Brain microvascular endothelial cell (primary cell): ENCODE results near the gene DOCK2.

Source experiments
- DNase-seq: peaks from one replicate; pipeline ENCODE4 v3.0.0-alpha.2; 2020
- H3K27ac ChIP-seq: fragments of 250-450 bp; sonication (Bioruptor Pico); 2 replicates; pipeline ENCODE4 v1.5.1; 2020; ENCODE audit warnings: mild to moderate bottlenecking, moderate library complexity
- H3K27me3 ChIP-seq: fragments of 250-450 bp; sonication (Bioruptor Pico); replicated peaks from 2 replicates; pipeline ENCODE4 v1.5.1; 2020; ENCODE audit warnings: mild to moderate bottlenecking
- H3K36me3 ChIP-seq: fragments of 250-450 bp; sonication (Bioruptor Pico); replicated peaks from 2 replicates; pipeline ENCODE4 v1.5.1; 2020; ENCODE audit warnings: mild to moderate bottlenecking
- H3K4me3 ChIP-seq: 2 replicates; pipeline ENCODE4 v1.5.1; 2011; ENCODE audit warnings: low read depth, mild to moderate bottlenecking, control low read depth, low read length, moderate library complexity
- in situ Hi-C: cut with HindIII; loops from 2 replicates; pipeline ENCODE4 v1.10.0; 2017; ENCODE audit warnings: low sequenced_read_pairs, low pct_ligation_motif_present
- TF ChIP-seq, protein P1 (sequence below): IDR thresholded peaks from 2 replicates; pipeline ENCODE4 v1.5.1; 2011; ENCODE audit warnings: low read depth, mild to moderate bottlenecking, moderate library complexity, low read length, control low read depth, inconsistent platforms; ENCODE audit errors: missing control alignments

The DOCK2 gene

GRCh38 chr5:170121321-170121720 lies 484.2 kb downstream of the DOCK2 start:
- in situ Hi-C loops: no loop called here
- TF ChIP-seq, protein P1, sequence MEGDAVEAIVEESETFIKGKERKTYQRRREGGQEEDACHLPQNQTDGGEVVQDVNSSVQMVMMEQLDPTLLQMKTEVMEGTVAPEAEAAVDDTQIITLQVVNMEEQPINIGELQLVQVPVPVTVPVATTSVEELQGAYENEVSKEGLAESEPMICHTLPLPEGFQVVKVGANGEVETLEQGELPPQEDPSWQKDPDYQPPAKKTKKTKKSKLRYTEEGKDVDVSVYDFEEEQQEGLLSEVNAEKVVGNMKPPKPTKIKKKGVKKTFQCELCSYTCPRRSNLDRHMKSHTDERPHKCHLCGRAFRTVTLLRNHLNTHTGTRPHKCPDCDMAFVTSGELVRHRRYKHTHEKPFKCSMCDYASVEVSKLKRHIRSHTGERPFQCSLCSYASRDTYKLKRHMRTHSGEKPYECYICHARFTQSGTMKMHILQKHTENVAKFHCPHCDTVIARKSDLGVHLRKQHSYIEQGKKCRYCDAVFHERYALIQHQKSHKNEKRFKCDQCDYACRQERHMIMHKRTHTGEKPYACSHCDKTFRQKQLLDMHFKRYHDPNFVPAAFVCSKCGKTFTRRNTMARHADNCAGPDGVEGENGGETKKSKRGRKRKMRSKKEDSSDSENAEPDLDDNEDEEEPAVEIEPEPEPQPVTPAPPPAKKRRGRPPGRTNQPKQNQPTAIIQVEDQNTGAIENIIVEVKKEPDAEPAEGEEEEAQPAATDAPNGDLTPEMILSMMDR: no peak
- H3K27me3 ChIP-seq: no peaks in the 10 kb centered on the region
- no peak overlapping the region for H3K4me3 ChIP-seq
- H3K36me3 ChIP-seq: no peaks in the 10 kb centered on the region
- no peak overlapping the region for H3K27ac ChIP-seq
- DNase-seq: no peak

GRCh38 chr5:170126061-170126460 lies 489.0 kb downstream of the DOCK2 start:
- in situ Hi-C loops: no loop called here
- no peaks in the 10 kb centered on the region for H3K27me3 ChIP-seq
- no peak overlapping the region for H3K4me3 ChIP-seq
- TF ChIP-seq, protein P1: no peak
- H3K27ac ChIP-seq: no peak overlapping the region
- DNase-seq: no peak
- H3K36me3 ChIP-seq: no peaks in the 10 kb centered on the region

DNA sequence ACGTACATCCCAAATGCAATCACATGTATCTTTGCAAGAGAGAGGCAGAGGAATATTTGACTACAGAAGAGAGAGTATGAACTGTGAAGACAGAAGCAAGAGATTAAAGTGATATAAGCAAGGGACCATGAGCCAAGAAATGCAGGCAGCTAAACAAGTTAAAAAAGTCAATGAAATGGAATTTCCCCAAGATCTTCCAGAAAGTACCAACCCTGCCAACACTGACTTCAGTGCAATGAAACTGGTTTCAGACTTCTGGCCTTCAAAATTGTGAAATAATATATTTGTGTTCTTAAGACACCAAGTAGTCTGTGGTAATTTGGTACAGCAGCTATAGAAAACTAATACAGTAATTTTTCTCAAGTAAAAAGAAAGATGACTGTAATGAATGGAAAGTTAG lies 489.6 kb downstream of the DOCK2 start:
- H3K27ac ChIP-seq: no peak overlapping the region
- in situ Hi-C loops: no loop called here
- no peak for DNase-seq

GRCh38 chr5:170131235-170131634 lies 494.2 kb downstream of the DOCK2 start:
- H3K4me3 ChIP-seq: no peak overlapping the region
- H3K27ac ChIP-seq: no peak overlapping the region
- H3K36me3 ChIP-seq: no peaks in the 10 kb centered on the region
- no peaks in the 10 kb centered on the region for H3K27me3 ChIP-seq
- in situ Hi-C loops: no loop called here
- no peak for DNase-seq
- TF ChIP-seq, protein P1: no peak

More for the DNA sequence above, 489.6 kb downstream of the DOCK2 start:
- Histone ChIP-seq H3K36me3 (no peaks in the 10 kb centered on the region), H3K4me3 (no peak overlapping the region), H3K27me3 (no peaks in the 10 kb centered on the region)
- TF ChIP-seq, protein P1: no peak

DNA sequence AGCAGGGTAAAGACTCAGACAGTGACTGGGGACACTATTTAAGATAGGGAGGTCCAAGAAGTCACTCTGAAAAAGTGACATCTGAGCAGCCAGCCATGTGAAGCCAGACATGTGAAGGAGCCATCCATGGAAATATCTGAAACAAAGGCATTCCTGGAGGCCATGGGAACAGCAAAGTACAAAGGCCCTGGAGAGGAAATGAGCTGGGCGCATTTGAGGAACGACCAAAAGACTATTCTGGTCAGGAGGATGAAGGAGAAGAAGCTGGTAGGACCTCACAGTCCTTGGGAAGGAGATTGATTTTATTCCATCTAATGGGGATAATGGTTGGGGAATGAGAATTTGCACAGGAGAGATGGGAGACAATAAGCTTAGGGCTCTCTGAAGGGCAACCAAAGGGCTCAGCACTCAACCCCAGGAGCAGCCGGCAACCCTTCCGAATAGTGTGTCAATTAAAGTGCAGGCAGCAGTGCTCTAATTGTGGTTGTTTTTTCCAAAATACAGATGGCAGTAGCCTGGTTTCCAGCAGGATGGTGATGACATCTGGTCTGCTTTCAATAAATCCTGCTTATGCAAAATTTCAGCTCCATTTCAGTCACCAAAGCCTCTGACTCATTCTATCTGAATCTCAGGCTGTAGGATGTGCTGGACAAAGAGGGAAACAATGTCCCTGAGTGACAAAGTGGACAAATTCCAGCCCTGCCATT lies 495.3 kb downstream of the DOCK2 start:
- no peaks in the 10 kb centered on the region for H3K27me3 ChIP-seq
- no peak overlapping the region for H3K27ac ChIP-seq
- H3K4me3 ChIP-seq: no peak overlapping the region
- DNase-seq: peak; percentile 39
- TF ChIP-seq, protein P1: no peak
- in situ Hi-C loops: no loop called here
- H3K36me3 ChIP-seq: no peaks in the 10 kb centered on the region
